OCI-LY1 (cell line): ENCODE measurements around the gene CARMIL1.

Experiments
- CTCF ChIP-seq: fragments of 200-600 bp; sonication (generic), shearing (Covaris generic); IDR thresholded peaks from 2 replicates; pipeline ENCODE4 v1.5.1; 2017; ENCODE audit warnings: mild to moderate bottlenecking, antibody characterized with exemption, low read length, moderate library complexity, mixed read lengths
- EZH2 ChIP-seq: fragments of 200-600 bp; sonication (generic), shearing (Covaris generic); IDR thresholded peaks from 2 replicates; pipeline ENCODE4 v1.8.0; 2017; ENCODE audit warnings: borderline replicate concordance, mixed run types, mild to moderate bottlenecking, antibody characterized with exemption, low read length, moderate library complexity, mixed read lengths

GRCh38 chr6:25556516-25556915, 277.3 kb downstream of the CARMIL1 start:
- TF ChIP-seq EZH2 (no peak), CTCF (peak; percentile 86)
